Loucy (cell line): ENCODE results near the gene CDH22.

Experiments
- EZH2phosphoT487 ChIP-seq: fragments of 200-600 bp; IDR thresholded peaks from 2 replicates; pipeline ENCODE4 v1.6.1; 2018; ENCODE audit warnings: antibody characterized with exemption, mild to moderate bottlenecking, moderate library complexity, borderline replicate concordance
- TF ChIP-seq, protein P1 (sequence below): fragments of 200-600 bp; sonication (generic); conservative IDR thresholded peaks from 2 replicates; pipeline ENCODE4 v1.5.1; 2014; ENCODE audit warnings: mild to moderate bottlenecking, antibody characterized with exemption, low read length

DNA sequence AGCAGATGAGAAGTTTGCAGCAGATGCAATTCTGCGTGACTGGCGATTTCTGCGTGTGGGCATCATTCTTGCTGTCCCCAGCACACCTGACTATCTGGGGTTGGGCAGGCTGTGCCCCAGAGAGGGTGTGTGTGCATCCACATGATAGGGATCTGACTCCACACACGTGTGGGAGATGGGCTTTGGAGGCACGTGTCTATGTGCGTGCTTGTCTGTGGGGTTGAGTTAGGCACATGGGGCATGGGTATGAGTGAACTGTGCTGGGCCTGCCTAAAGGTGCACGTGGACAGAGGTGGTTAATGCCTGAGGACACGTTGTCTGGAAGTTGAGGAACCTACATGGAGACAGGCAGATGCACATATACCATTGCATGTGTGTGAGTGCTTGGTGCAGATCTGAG is 139.9 kb downstream of the CDH22 start:
- TF ChIP-seq, protein P1, sequence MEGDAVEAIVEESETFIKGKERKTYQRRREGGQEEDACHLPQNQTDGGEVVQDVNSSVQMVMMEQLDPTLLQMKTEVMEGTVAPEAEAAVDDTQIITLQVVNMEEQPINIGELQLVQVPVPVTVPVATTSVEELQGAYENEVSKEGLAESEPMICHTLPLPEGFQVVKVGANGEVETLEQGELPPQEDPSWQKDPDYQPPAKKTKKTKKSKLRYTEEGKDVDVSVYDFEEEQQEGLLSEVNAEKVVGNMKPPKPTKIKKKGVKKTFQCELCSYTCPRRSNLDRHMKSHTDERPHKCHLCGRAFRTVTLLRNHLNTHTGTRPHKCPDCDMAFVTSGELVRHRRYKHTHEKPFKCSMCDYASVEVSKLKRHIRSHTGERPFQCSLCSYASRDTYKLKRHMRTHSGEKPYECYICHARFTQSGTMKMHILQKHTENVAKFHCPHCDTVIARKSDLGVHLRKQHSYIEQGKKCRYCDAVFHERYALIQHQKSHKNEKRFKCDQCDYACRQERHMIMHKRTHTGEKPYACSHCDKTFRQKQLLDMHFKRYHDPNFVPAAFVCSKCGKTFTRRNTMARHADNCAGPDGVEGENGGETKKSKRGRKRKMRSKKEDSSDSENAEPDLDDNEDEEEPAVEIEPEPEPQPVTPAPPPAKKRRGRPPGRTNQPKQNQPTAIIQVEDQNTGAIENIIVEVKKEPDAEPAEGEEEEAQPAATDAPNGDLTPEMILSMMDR, result no peak
- no peak for TF ChIP-seq EZH2phosphoT487
